H1 (cell line): ENCODE data around the gene TRAPPC12. TPM values are rescaled to one million over a fixed set of nuclear protein-coding genes. Genes with fewer than 3 reads are reported as not detected.

Source experiments
- CTCF ChIA-PET: fragments of 300-600 bp; sonication (Branson Sonifier 250); formaldehyde crosslinking; loops from one replicate; lab custom pipeline; 2021; ENCODE audit not compliant: partially characterized antibody; lab: Charles Lee
- POLR2A ChIA-PET: fragments of 300-600 bp; sonication (Branson Sonifier 250); formaldehyde crosslinking; loops from one replicate; lab custom pipeline; 2021; ENCODE audit warnings: inconsistent platforms; ENCODE audit not compliant: partially characterized antibody; lab: Charles Lee
- DNase-seq, 2 experiments: peaks; one replicate each; pipeline versions ENCODE4 v3.0.0 to v3.0.0-alpha.2; 2010 to 2022; ENCODE audit warnings: low spot score in 2 of 2, low read depth in 1 of 2, mixed read lengths in 1 of 2
- FAIRE-seq: peaks from 2 replicates; lab custom pipeline; 2011; peaks lifted over from hg19 to GRCh38; lab: Jason Lieb, UNC
- H2AFZ ChIP-seq: 2 replicates; pipeline ENCODE4 v1.8.1; 2012; ENCODE audit warnings: low read length, inconsistent platforms
- H2AK5ac ChIP-seq: 2 replicates; pipeline ENCODE4 v1.6.1; 2013; ENCODE audit warnings: low read depth, low read length
- H2BK120ac ChIP-seq: replicated peaks from 2 replicates; pipeline ENCODE3; 2013; ENCODE audit warnings: low read depth, low read length, inconsistent platforms
- H2BK12ac ChIP-seq: 2 replicates; pipeline ENCODE4 v1.6.1; 2013; ENCODE audit warnings: low read depth, low read length
- H2BK15ac ChIP-seq: 2 replicates; pipeline ENCODE4 v1.6.1; 2013; ENCODE audit warnings: low read length
- H2BK20ac ChIP-seq: 2 replicates; pipeline ENCODE4 v1.6.1; 2013; ENCODE audit warnings: low read length
- H2BK5ac ChIP-seq: 2 replicates; pipeline ENCODE4 v1.6.1; 2013; ENCODE audit warnings: low read depth, low read length
- H3K14ac ChIP-seq: 2 replicates; pipeline ENCODE4 v1.6.1; 2013; ENCODE audit warnings: inconsistent platforms; ENCODE audit not compliant: insufficient read length
- H3K18ac ChIP-seq: 2 replicates; pipeline ENCODE4 v1.6.1; 2013; ENCODE audit warnings: low read length; ENCODE audit errors: extremely low read depth
- H3K23ac ChIP-seq: 2 replicates; pipeline ENCODE4 v1.6.1; 2013; ENCODE audit warnings: inconsistent platforms; ENCODE audit not compliant: insufficient read length
- H3K23me2 ChIP-seq: 2 replicates; pipeline ENCODE4 v1.6.1; 2013; ENCODE audit warnings: low read depth, low read length
- H3K27ac ChIP-seq: 2 replicates; pipeline ENCODE4 v1.6.1; 2011; ENCODE audit warnings: low read depth, low read length, inconsistent platforms
- H3K27me3 ChIP-seq, 4 experiments: replicated peaks in 1 of 4; 1 replicate in 1 of 4; 2 replicates in 3 of 4; pipeline versions ENCODE4 v1.6.1 to v1.8.1; 2011 to 2013; ENCODE audit warnings: low read length in 3 of 4, mild to moderate bottlenecking in 3 of 4, inconsistent platforms in 2 of 4, mixed read lengths in 2 of 4, moderate library complexity in 1 of 4; ENCODE audit not compliant: control insufficient read depth in 3 of 4, insufficient read depth in 3 of 4; ENCODE audit errors: extremely low read depth in 1 of 4
- H3K36me3 ChIP-seq, 4 experiments: 2 replicates each; pipeline versions ENCODE4 v1.6.1 to v1.8.1; 2011 to 2013; ENCODE audit warnings: mild to moderate bottlenecking in 4 of 4, low read length in 3 of 4, moderate library complexity in 2 of 4, control low read depth in 1 of 4, inconsistent platforms in 1 of 4; ENCODE audit not compliant: insufficient read depth in 4 of 4, control insufficient read depth in 2 of 4
- H3K4ac ChIP-seq: replicated peaks from 2 replicates; pipeline ENCODE3; 2013; ENCODE audit warnings: low read length, low read depth, mixed read lengths, inconsistent platforms; ENCODE audit not compliant: insufficient read length
- H3K4me1 ChIP-seq, 4 experiments: replicated peaks in 1 of 4; 1 replicate in 1 of 4; 2 replicates in 3 of 4; pipeline versions ENCODE4 v1.6.1 to v1.8.1; 2011 to 2013; ENCODE audit warnings: low read length in 3 of 4, inconsistent platforms in 2 of 4, mixed read lengths in 1 of 4; ENCODE audit not compliant: insufficient read depth in 4 of 4, control insufficient read depth in 3 of 4
- H3K4me2 ChIP-seq, 2 experiments: 2 replicates each; pipeline versions ENCODE4 v1.6.1 to v1.8.1; 2011 to 2013; ENCODE audit warnings: low read depth in 2 of 2, low read length in 2 of 2, control low read depth in 1 of 2, inconsistent platforms in 1 of 2, mild to moderate bottlenecking in 1 of 2; ENCODE audit not compliant: insufficient read depth in 1 of 2
- H3K4me3 ChIP-seq, 4 experiments: fragments of 200-600, 300-600 bp in 1 of 4; sonication (generic), shearing (Covaris generic), sonication (Bioruptor Twin) in 1 of 4; 2 replicates each; pipeline versions ENCODE4 v1.5.1 to v1.8.1; 2011 to 2016; ENCODE audit warnings: low read length in 4 of 4, low read depth in 3 of 4, control low read depth in 2 of 4, inconsistent platforms in 2 of 4, mild to moderate bottlenecking in 2 of 4, mixed read lengths in 1 of 4, moderate library complexity in 1 of 4; ENCODE audit not compliant: insufficient read depth in 2 of 4; ENCODE audit errors: extremely low read depth in 1 of 4
- H3K56ac ChIP-seq: replicated peaks from 2 replicates; pipeline ENCODE3; 2013; ENCODE audit warnings: low read depth, mild to moderate bottlenecking, mixed read lengths, low read length, inconsistent platforms; ENCODE audit not compliant: insufficient read length
- H3K79me1 ChIP-seq: 2 replicates; pipeline ENCODE4 v1.6.1; 2013; ENCODE audit warnings: low read depth, low read length, control low read depth
- H3K79me2 ChIP-seq, 2 experiments: 2 replicates each; pipeline versions ENCODE4 v1.6.1 to v1.8.1; 2012 to 2013; ENCODE audit warnings: low read length in 2 of 2, mild to moderate bottlenecking in 2 of 2, inconsistent platforms in 1 of 2; ENCODE audit not compliant: insufficient read depth in 2 of 2, control insufficient read depth in 1 of 2
- H3K9ac ChIP-seq, 4 experiments: replicated peaks in 1 of 4; 1 replicate in 1 of 4; 2 replicates in 3 of 4; pipeline versions ENCODE4 v1.6.1 to v1.8.1; 2011 to 2013; ENCODE audit warnings: low read depth in 3 of 4, low read length in 3 of 4, control low read depth in 2 of 4, mild to moderate bottlenecking in 2 of 4, moderate library complexity in 2 of 4, inconsistent platforms in 1 of 4; ENCODE audit errors: extremely low read depth in 1 of 4
- H3K9me3 ChIP-seq, 2 experiments: 2 replicates each; pipeline versions ENCODE4 v1.6.1 to v1.8.1; 2012 to 2013; ENCODE audit warnings: mild to moderate bottlenecking in 2 of 2, moderate library complexity in 2 of 2, control low read depth in 1 of 2, inconsistent platforms in 1 of 2, low read depth in 1 of 2, low read length in 1 of 2, mixed read lengths in 1 of 2; ENCODE audit not compliant: insufficient read depth in 2 of 2
- H4K20me1 ChIP-seq, 2 experiments: replicated peaks in 1 of 2; 2 replicates each; pipeline versions ENCODE3 to v1.8.1; 2011 to 2013; ENCODE audit warnings: inconsistent platforms in 2 of 2, low read length in 2 of 2, mild to moderate bottlenecking in 1 of 2; ENCODE audit not compliant: insufficient read depth in 2 of 2, control insufficient read depth in 1 of 2
- H4K5ac ChIP-seq: 2 replicates; pipeline ENCODE4 v1.6.1; 2013; ENCODE audit warnings: low read length, low read depth, mixed read lengths, inconsistent platforms; ENCODE audit not compliant: insufficient read length
- H4K8ac ChIP-seq: 2 replicates; pipeline ENCODE4 v1.8.0; 2013; ENCODE audit warnings: mild to moderate bottlenecking, moderate library complexity, low read length, inconsistent platforms; ENCODE audit not compliant: insufficient read depth; ENCODE audit errors: extremely low read depth
- H4K91ac ChIP-seq: replicated peaks from 2 replicates; pipeline ENCODE3; 2013; ENCODE audit warnings: low read length, mixed read lengths, inconsistent platforms; ENCODE audit not compliant: insufficient read length
- SUZ12 ChIP-seq: fragments of 200-600 bp; sonication (generic); IDR thresholded peaks from 2 replicates; pipeline ENCODE4 v1.6.1; 2012; ENCODE audit warnings: mild to moderate bottlenecking, inconsistent platforms, low read length, moderate library complexity, mixed read lengths
- ZNF274 ChIP-seq: IDR thresholded peaks from 2 replicates; pipeline ENCODE4 v1.7.0; 2012; ENCODE audit warnings: low read length, borderline replicate concordance; ENCODE audit errors: extremely low read depth
- WGBS, 2 experiments: shearing (Covaris generic) in 1 of 2; methylation state at CpG; one replicate each; pipeline versions ENCODE4 v1.1.6 to v1.1.7; 2013 to 2015; ENCODE audit warnings: low lambda C conversion rate in 2 of 2, mixed read lengths in 2 of 2, inconsistent platforms in 1 of 2, low coverage in 1 of 2, missing lambda C conversion rate in 1 of 2; ENCODE audit not compliant: insufficient replicate concordance in 2 of 2, insufficient coverage in 1 of 2, insufficient read length in 1 of 2; ENCODE audit errors: extremely low coverage in 1 of 2, missing lambda C conversion rate in 1 of 2; 5-methylcytosine and 5-hydroxymethylcytosine counted together
- polyA plus RNA-seq, 7 experiments: library from polyadenylated mRNA; depleted of rRNA in 3 of 7; stranded (reverse) in 5 of 7; unstranded in 2 of 7; fragments of >200 nt in 5 of 7; fragments of 200-250 nt in 2 of 7; gene quantifications; 1 replicate in 5 of 7; 2 replicates in 1 of 7; 4 replicates in 1 of 7; pipeline versions ENCODE4 v1.2.1 to v1.2.3, GENCODE V29; 2011 to 2013; ENCODE audit warnings: missing spikeins in 2 of 7, mixed read lengths in 2 of 7
- total RNA-seq: library from RNA; stranded (reverse); fragmentation: NEBNext Ultra II Directional; extraction: Animal tissue kit (Norgen Biotek cat#: 25700); gene quantifications from 2 replicates; pipeline ENCODE4 v1.2.1, GENCODE V29; 2021
- TF ChIP-seq, protein P1 (sequence below): IDR thresholded peaks from 2 replicates; pipeline ENCODE4 v1.6.1; 2012; ENCODE audit warnings: inconsistent platforms

Gene TRAPPC12
- total and polyA plus RNA-seq, 2 of the 8 experiments (the other 6 are each of a cell fraction or from before 2014, with no cell fraction given) = 35.0 to 67.3 TPM

DNA sequence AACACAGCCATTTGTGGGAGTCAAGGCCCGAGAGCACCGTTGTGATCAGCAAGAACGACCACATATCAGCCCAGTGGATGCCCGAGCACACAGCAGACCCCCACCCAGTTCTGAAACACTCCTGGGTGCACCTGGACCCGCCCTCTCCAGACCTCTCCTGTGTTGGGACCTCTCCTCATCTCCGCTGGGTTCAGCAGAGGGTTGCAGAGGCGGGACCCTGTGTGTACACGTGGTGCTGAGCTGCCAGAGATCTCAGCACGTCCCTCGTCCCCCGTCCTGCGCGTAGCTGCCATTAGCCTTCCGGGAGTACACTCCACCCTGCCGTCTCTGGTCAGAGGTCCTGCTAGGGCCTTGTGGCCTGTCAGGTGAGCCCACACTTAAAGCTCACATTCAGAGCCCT is 88.2 kb downstream of the TRAPPC12 start:
- no peak overlapping the region for H2BK15ac ChIP-seq
- no peak overlapping the region for H3K9ac ChIP-seq
- H3K14ac ChIP-seq = no peak overlapping the region
- no peak overlapping the region for H3K18ac ChIP-seq
- H3K36me3 ChIP-seq = peaks cover 0 to 14% (median 1%) of the 10 kb centered on the region in 4 experiments; a peak in 5 of 8 replicates
- no peaks in the 10 kb centered on the region for H3K79me2 ChIP-seq
- no peak overlapping the region for H3K4ac ChIP-seq
- H3K27me3 ChIP-seq = no peaks in the 10 kb centered on the region
- H3K23me2 ChIP-seq = no peaks in the 10 kb centered on the region
- H3K56ac ChIP-seq = no peak overlapping the region
- H4K8ac ChIP-seq = no peak overlapping the region; the same call in 1 of the 2 replicates
- DNase-seq (no peak), FAIRE-seq (no peak)
- no peak overlapping the region for H2BK12ac ChIP-seq
- no peak overlapping the region for H3K27ac ChIP-seq
- H4K5ac ChIP-seq = no peak overlapping the region
- H2AK5ac ChIP-seq = no peak overlapping the region
- H3K4me3 ChIP-seq = no peak overlapping the region
- H2BK20ac ChIP-seq = no peak overlapping the region
- no peak overlapping the region for H3K4me2 ChIP-seq
- no peak overlapping the region for H2BK120ac ChIP-seq
- ChIA-PET POLR2A (interaction anchor here (1.7 kb wide), 1 partner anchor 9 kb away, joined by 3 read pairs; no protein-coding TSS in a partner anchor), CTCF (interaction anchor here (1.0 to 12.1 kb wide), 5 partner anchors 8 to 51 kb away, joined by 3 to 123 read pairs (median 4); no protein-coding TSS in a partner anchor)
- no peaks in the 10 kb centered on the region for H3K79me1 ChIP-seq
- no peak overlapping the region for H3K23ac ChIP-seq
- no peaks in the 10 kb centered on the region for H3K9me3 ChIP-seq
- H4K91ac ChIP-seq = no peak overlapping the region
- peaks cover 0 to 7% (median 3%) of the 10 kb centered on the region in 4 experiments; a peak in 4 of 7 replicates for H3K4me1 ChIP-seq
- no peaks in the 10 kb centered on the region for H4K20me1 ChIP-seq
- WGBS, 2 experiments = 89% methylated on average over 15 of the region's 15 CpGs; no CpG with 5 or more reads in 1 of the 2 experiments
- no peak overlapping the region for H2AFZ ChIP-seq
- no peak overlapping the region for H2BK5ac ChIP-seq
- TF ChIP-seq SUZ12 (no peak), ZNF274 (no peak)
- TF ChIP-seq, protein P1, sequence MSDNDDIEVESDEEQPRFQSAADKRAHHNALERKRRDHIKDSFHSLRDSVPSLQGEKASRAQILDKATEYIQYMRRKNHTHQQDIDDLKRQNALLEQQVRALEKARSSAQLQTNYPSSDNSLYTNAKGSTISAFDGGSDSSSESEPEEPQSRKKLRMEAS = no peak
